ENCODE results near the gene CD207.

DNA sequence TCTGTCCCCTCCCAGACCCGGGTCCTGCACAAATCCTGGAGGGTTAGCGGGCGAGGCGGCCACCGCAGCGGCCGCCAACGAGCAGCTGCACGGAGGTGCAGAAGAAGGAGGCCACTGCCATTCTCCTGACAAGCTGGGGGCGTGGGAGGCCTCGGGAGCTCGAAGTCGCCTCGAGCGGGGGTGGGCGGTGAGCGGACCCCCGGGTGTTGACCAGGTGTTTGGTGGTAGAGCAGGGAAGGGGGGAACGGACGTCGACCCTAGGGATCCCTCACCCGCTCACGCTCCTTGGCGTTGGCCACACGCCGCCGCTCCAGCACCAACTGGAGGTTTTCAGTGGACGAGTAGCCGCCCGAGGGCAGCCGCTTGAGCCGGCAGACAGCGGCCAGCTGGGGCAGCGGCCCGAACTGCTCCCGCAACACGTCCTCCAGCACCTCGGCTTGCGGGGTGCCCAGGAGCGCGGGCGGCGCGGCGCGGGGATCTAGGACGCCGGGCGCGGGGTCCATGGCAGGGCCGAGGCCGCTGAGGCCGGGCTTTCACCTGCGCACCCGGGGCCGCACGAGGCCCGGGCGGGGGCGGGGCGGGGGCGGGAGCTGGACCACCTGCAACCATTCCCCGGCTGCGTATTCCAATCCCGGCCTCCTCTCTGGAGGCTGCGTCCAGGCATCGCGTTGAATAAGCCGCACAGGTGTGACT lies 45.3 kb downstream of the CD207 start, which contains the start of gene FIGLA:
- TF ChIP-seq, protein P1, sequence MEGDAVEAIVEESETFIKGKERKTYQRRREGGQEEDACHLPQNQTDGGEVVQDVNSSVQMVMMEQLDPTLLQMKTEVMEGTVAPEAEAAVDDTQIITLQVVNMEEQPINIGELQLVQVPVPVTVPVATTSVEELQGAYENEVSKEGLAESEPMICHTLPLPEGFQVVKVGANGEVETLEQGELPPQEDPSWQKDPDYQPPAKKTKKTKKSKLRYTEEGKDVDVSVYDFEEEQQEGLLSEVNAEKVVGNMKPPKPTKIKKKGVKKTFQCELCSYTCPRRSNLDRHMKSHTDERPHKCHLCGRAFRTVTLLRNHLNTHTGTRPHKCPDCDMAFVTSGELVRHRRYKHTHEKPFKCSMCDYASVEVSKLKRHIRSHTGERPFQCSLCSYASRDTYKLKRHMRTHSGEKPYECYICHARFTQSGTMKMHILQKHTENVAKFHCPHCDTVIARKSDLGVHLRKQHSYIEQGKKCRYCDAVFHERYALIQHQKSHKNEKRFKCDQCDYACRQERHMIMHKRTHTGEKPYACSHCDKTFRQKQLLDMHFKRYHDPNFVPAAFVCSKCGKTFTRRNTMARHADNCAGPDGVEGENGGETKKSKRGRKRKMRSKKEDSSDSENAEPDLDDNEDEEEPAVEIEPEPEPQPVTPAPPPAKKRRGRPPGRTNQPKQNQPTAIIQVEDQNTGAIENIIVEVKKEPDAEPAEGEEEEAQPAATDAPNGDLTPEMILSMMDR (IDR thresholded peaks at IDR 0.05), result no peak
- no peak for TF ChIP-seq POLR2A (IDR thresholded peaks at IDR 0.05)

Data from tibial nerve (tissue), 3 donors.